ENCODE measurements around the gene BOLA2B. TPM values are rescaled to one million over a fixed set of nuclear protein-coding genes. Genes with fewer than 3 reads are reported as not detected.

The BOLA2B gene
- total RNA-seq, 1 donor: 35.4 TPM

GRCh38 chr16:30166202-30166902, 27.1 kb downstream of the BOLA2B start:
- Histone ChIP-seq H3K27me3 (ENCODE audit: insufficient read depth, low read length) (no peaks in the 10 kb centered on the region), H3K9me3 (ENCODE audit: low read depth, low read length) (no peaks in the 10 kb centered on the region), H3K4me3 (ENCODE audit: low read length) (no peak overlapping the region), H3K4me1 (ENCODE audit: insufficient read depth, low read length) (peaks cover 37% of the 10 kb centered on the region)

- Histone ChIP-seq H3K4me1 (ENCODE audit: insufficient read depth, low read length) (peaks cover 32% of the 10 kb centered on the region), H3K4me3 (ENCODE audit: low read length) (no peak overlapping the region), H3K9me3 (ENCODE audit: low read depth, low read length) (no peaks in the 10 kb centered on the region), H3K27me3 (ENCODE audit: insufficient read depth, low read length) (no peaks in the 10 kb centered on the region)
Measured at GRCh38 chr16:30163538-30163937, 29.9 kb downstream of the BOLA2B start.

GRCh38 chr16:30157214-30157613, 36.3 kb downstream of the BOLA2B start:
- Histone ChIP-seq H3K27me3 (ENCODE audit: insufficient read depth, low read length) (no peaks in the 10 kb centered on the region), H3K4me1 (ENCODE audit: insufficient read depth, low read length) (no peaks in the 10 kb centered on the region), H3K4me3 (ENCODE audit: low read length) (no peak overlapping the region), H3K9me3 (ENCODE audit: low read depth, low read length) (no peaks in the 10 kb centered on the region)

GRCh38 chr16:30155188-30155587, 38.3 kb downstream of the BOLA2B start:
- Histone ChIP-seq H3K27me3 (ENCODE audit: insufficient read depth, low read length) (no peaks in the 10 kb centered on the region), H3K9me3 (ENCODE audit: low read depth, low read length) (no peaks in the 10 kb centered on the region), H3K4me1 (ENCODE audit: insufficient read depth, low read length) (peaks cover 5% of the 10 kb centered on the region), H3K4me3 (ENCODE audit: low read length) (no peak overlapping the region)

GRCh38 chr16:30152517-30152916, 40.9 kb downstream of the BOLA2B start:
- Histone ChIP-seq H3K27me3 (ENCODE audit: insufficient read depth, low read length) (no peaks in the 10 kb centered on the region), H3K4me3 (ENCODE audit: low read length) (no peak overlapping the region), H3K9me3 (ENCODE audit: low read depth, low read length) (no peaks in the 10 kb centered on the region), H3K4me1 (ENCODE audit: insufficient read depth, low read length) (peaks cover 29% of the 10 kb centered on the region)

- no peaks in the 10 kb centered on the region for H3K9me3 ChIP-seq (ENCODE audit: low read depth, low read length)
- no peaks in the 10 kb centered on the region for H3K27me3 ChIP-seq (ENCODE audit: insufficient read depth, low read length)
- peaks cover 39% of the 10 kb centered on the region for H3K4me1 ChIP-seq (ENCODE audit: insufficient read depth, low read length)
- H3K4me3 ChIP-seq (ENCODE audit: low read length): no peak overlapping the region
Measured at GRCh38 chr16:30151091-30151490, 42.4 kb downstream of the BOLA2B start.

- Histone ChIP-seq H3K4me3 (ENCODE audit: low read length) (no peak overlapping the region), H3K9me3 (ENCODE audit: low read depth, low read length) (no peaks in the 10 kb centered on the region), H3K27me3 (ENCODE audit: insufficient read depth, low read length) (no peaks in the 10 kb centered on the region), H3K4me1 (ENCODE audit: insufficient read depth, low read length) (peaks cover 39% of the 10 kb centered on the region)
Measured at GRCh38 chr16:30149250-30149930, 44.1 kb downstream of the BOLA2B start.

GRCh38 chr16:30147843-30148510, 45.5 kb downstream of the BOLA2B start:
- Histone ChIP-seq H3K27me3 (ENCODE audit: insufficient read depth, low read length) (no peaks in the 10 kb centered on the region), H3K4me3 (ENCODE audit: low read length) (no peak overlapping the region), H3K4me1 (ENCODE audit: insufficient read depth, low read length) (peaks cover 43% of the 10 kb centered on the region), H3K9me3 (ENCODE audit: low read depth, low read length) (no peaks in the 10 kb centered on the region)

- Histone ChIP-seq H3K4me1 (ENCODE audit: insufficient read depth, low read length) (peaks cover 47% of the 10 kb centered on the region), H3K4me3 (ENCODE audit: low read length) (no peak overlapping the region), H3K27me3 (ENCODE audit: insufficient read depth, low read length) (no peaks in the 10 kb centered on the region), H3K9me3 (ENCODE audit: low read depth, low read length) (no peaks in the 10 kb centered on the region)
Measured at GRCh38 chr16:30145657-30146056, 47.8 kb downstream of the BOLA2B start.

GRCh38 chr16:30144917-30145316, 48.5 kb downstream of the BOLA2B start:
- H3K4me3 ChIP-seq (ENCODE audit: low read length): no peak overlapping the region
- no peaks in the 10 kb centered on the region for H3K9me3 ChIP-seq (ENCODE audit: low read depth, low read length)
- H3K27me3 ChIP-seq (ENCODE audit: insufficient read depth, low read length): no peaks in the 10 kb centered on the region
- H3K4me1 ChIP-seq (ENCODE audit: insufficient read depth, low read length): peaks cover 45% of the 10 kb centered on the region

- no peak overlapping the region for H3K4me3 ChIP-seq (ENCODE audit: low read length)
Measured at GRCh38 chr16:30144017-30144416, 49.4 kb downstream of the BOLA2B start.

GRCh38 chr16:30143347-30143702, 50.1 kb downstream of the BOLA2B start:
- Histone ChIP-seq H3K4me1 (ENCODE audit: insufficient read depth, low read length) (peaks cover 47% of the 10 kb centered on the region), H3K4me3 (ENCODE audit: low read length) (no peak overlapping the region), H3K27me3 (ENCODE audit: insufficient read depth, low read length) (no peaks in the 10 kb centered on the region), H3K9me3 (ENCODE audit: low read depth, low read length) (no peaks in the 10 kb centered on the region)

More at GRCh38 chr16:30144017-30144416, 49.4 kb downstream of the BOLA2B start:
- Histone ChIP-seq H3K27me3 (ENCODE audit: insufficient read depth, low read length) (no peaks in the 10 kb centered on the region), H3K9me3 (ENCODE audit: low read depth, low read length) (no peaks in the 10 kb centered on the region), H3K4me1 (ENCODE audit: insufficient read depth, low read length) (peaks cover 45% of the 10 kb centered on the region)

Other genes starting within 250 kb of the BOLA2B start
- 61.1 TPM for gene TMEM219, start 231.6 kb downstream of the BOLA2B start, total RNA-seq
- 10.5 TPM for gene TAOK2, start 219.8 kb downstream of the BOLA2B start, total RNA-seq
- 3.9 TPM for gene HIRIP3, start 198.0 kb downstream of the BOLA2B start, total RNA-seq
- 32.0 TPM for gene INO80E, start 197.4 kb downstream of the BOLA2B start, total RNA-seq
- gene DOC2A, start 182.6 kb downstream of the BOLA2B start, total RNA-seq: not detected
- gene C16orf92, start 170.5 kb downstream of the BOLA2B start, total RNA-seq: not detected
- gene TLCD3B, start 162.4 kb downstream of the BOLA2B start, total RNA-seq: not detected
- 343 TPM for gene ALDOA, start 127.9 kb downstream of the BOLA2B start, total RNA-seq
- 79.7 TPM for gene PPP4C, start 117.7 kb downstream of the BOLA2B start, total RNA-seq
- 0.10 TPM for gene TBX6, start 101.7 kb downstream of the BOLA2B start, total RNA-seq
- gene YPEL3, start 97.5 kb downstream of the BOLA2B start, total RNA-seq: 66.0 TPM
- gene GDPD3, start 80.1 kb downstream of the BOLA2B start, total RNA-seq: 0.31 TPM
- 26.1 TPM for gene MAPK3, start 70.4 kb downstream of the BOLA2B start, total RNA-seq
- gene CORO1A, start 10.1 kb downstream of the BOLA2B start, total RNA-seq: 361 TPM
- 22.5 TPM for gene SLX1A, start 209 bp upstream of the BOLA2B start, total RNA-seq
- 3.8 TPM for gene SULT1A3, start 5.6 kb upstream of the BOLA2B start, total RNA-seq
- gene NPIPB13, start 54.8 kb upstream of the BOLA2B start, total RNA-seq: 12.1 TPM
- 21.5 TPM for gene CD2BP2, start 161.6 kb upstream of the BOLA2B start, total RNA-seq
- 12.0 TPM for gene TBC1D10B, start 176.8 kb upstream of the BOLA2B start, total RNA-seq
- gene MYL11, start 181.1 kb upstream of the BOLA2B start, total RNA-seq: 2.1 TPM
- gene SEPTIN1, start 188.9 kb upstream of the BOLA2B start, total RNA-seq: 38.7 TPM
- gene ZNF48, start 201.8 kb upstream of the BOLA2B start, total RNA-seq: 3.8 TPM
- gene ZNF771, start 213.9 kb upstream of the BOLA2B start, total RNA-seq: 1.0 TPM
- 4.1 TPM for gene DCTPP1, start 236.4 kb upstream of the BOLA2B start, total RNA-seq

All from mononuclear cell (primary cell).